RCC 7860 (cell line): ENCODE results near the gene TMEM220.
A peak's percentile ranks its signal among the peaks of the same experiment; 100 is the strongest.
"Not testable (repeated sequence)": the region's sequence is repeated elsewhere in the genome, so short reads cannot be mapped to it uniquely, and the experiment has no call there.

Experiments used
- DNase-seq: peaks from one replicate; pipeline ENCODE4 v3.0.0-alpha.2; 2015; ENCODE audit warnings: low spot score
- FAIRE-seq: peaks from 2 replicates; lab custom pipeline; 2012; peaks lifted over from hg19 to GRCh38; lab: Jason Lieb, UNC

Gene TMEM220

DNA sequence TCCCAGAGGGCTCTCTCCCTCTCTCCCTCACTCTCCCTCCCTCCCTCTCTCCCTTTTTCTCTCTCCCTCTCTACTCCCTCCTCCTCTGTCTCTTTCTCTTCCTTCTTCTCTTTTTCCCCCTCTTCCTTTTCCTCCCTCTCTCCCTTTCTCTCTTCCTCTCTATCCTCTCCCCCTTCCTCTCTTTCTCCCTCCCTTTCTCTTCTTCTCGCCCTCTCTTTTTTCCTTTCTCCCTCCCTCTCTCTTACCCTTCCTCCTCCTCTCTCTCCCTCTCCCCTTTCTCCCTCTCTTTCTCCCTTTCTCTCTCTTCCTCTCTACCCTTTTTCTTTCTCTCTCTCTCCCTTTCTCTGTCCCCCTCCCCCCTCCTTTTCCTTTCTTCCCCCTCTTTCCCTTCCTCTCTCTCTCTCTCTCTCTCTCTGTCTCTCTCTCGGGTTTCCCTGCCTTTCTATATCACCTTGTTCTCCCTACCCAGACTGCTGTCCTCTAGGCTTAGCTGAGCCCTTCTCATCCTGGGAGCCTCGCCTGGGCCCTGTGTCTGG is 25.8 kb upstream of the TMEM220 start:
- FAIRE-seq: no peak
- DNase-seq: no peak

DNA sequence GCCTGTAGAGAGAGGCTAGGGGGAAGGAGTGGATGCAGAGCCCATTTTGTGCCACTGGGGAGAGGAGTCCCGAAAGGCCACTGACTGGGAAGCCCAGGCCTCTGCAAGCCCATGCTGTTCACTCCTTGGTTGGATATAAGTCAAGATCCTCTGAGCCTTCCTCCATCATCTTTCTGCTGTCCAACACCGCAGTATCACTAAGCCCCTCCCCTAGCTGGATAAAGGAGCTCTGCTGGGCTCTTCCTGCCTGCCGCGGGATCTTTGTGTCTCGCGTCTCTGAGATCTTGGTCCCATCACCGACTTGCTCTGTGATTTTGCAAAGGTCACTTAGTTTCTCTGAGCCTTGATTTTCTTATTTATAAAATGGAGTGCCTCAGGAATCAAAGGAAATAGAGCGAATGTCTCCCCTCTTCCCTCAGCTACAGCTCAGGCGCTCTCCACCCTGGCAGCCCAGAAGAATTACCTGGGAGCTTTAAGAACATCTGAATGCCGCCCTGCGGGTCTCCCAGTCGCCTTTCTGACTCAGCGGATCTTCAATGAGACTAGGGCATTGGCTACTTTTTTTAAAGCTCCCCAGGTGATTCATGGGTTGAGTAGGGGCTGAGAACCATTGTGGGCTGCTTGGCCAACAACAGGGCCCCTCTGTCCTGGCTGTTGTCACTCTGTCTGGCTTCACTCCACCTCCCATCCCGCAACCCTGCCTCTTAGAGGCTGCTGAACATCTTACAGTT is 25.2 kb upstream of the TMEM220 start:
- FAIRE-seq (no peak), DNase-seq (no peak)

DNA sequence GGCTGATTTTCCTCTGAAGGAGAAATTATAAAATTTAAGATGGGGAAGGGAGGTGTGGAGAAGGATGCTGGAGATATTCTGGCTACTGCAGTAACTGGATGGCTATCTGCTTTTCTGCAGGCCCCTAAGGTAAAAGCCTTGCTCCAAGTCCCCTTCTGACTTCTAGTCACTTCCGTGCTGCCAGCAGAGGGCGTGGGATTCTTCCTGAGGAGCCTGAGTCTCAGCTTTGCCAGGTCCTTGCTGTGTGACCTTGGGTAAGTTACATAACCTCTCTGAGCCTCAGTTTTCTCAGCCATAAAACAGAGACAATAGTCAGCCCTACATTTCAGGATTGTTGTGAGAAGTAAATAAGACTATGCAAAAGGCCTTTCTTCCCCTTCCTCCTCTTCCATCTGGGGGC is 24.3 kb upstream of the TMEM220 start:
- FAIRE-seq (no peak), DNase-seq (no peak)

DNA sequence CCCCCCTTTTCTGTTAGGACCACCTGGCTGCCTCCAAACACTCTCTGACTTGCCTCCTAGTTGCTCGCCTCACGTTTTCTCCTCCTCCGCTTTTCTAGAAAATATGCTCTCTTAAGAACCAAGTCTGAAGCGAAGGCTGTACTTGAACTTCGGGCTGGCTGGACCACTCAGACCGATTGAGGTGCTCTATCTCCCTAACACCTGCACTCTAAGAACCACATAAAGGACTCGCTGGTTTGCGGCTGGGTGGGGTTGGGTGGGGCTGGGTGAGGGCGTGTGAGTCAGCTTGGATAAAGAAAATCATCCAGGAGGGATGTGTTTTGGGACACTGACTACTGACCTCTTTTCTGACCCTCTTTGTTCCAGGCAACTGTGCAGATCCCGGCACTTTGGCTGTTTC is 22.9 kb upstream of the TMEM220 start:
- no peak for DNase-seq
- FAIRE-seq: no peak

DNA sequence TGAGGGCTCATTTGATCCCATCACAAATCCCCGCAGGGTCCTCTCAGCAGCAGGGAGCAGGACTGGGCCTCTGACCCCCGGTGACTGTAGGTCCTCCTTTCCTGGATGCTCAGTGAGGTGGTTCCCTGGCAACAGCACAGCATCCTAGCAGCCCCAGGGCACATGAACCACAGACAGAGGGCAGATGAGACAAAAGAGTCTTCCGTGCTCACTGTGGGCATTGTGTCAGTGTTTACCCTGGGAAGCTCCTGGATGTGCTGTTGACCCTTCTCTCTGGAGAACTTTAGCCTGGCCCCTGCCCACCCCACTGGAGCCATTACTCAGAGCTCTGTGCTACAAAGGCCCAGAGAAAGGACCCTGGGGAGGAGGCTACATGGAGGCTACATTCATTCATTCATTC is 21.7 kb upstream of the TMEM220 start:
- no peak for FAIRE-seq
- no peak for DNase-seq

DNA sequence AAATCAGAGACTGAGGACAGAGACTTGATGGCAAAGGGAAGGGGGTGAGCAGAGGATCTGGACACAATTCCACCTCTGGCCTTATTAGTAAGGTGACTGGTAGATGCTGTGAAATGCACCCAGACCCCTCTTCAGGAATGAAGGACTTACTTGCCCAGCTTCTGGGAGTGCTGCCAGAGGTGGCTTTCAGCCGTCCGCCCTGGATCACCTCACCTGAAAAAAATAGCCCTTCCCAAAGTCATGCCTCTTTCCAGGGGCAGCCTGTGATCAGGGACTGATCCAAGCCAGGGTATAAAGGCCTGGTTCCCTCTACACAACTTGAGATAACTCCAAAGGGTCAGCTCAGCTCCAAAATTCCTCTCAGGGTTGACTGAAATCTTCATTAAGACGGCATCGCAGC is 20.4 kb upstream of the TMEM220 start:
- DNase-seq (no peak), FAIRE-seq (no peak)

DNA sequence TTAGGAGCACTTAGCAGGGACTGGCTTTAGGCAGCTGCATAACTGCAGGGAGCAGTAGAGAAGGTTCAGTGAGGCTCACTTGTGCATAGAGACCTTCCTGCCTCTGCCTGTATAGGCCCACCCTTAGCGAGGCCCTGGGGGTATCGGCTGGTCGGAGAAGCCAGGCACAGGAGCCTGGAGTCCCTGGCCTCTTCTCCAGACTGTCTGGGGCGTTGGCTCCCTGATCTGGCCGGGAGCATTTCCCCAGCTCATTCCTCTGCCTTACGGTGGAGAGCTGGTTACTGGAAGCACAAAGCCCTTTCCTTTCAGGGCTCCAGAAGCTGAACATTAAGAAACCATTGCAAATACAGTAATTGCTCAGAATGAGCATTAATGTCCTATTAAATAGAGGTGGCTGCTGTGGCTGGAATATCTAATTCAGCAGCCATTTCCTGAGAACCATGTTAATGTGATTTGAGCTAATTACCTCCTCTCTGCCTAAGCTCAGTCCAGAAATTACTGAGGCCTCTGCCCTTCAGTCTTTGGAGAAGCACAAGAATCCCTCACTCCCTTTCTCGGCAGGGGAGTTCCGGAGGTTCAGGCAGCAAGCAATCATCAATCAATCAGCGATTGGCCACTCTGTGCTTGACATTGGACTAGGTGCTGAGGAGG is 18.8 kb upstream of the TMEM220 start:
- no peak for FAIRE-seq
- DNase-seq: no peak

DNA sequence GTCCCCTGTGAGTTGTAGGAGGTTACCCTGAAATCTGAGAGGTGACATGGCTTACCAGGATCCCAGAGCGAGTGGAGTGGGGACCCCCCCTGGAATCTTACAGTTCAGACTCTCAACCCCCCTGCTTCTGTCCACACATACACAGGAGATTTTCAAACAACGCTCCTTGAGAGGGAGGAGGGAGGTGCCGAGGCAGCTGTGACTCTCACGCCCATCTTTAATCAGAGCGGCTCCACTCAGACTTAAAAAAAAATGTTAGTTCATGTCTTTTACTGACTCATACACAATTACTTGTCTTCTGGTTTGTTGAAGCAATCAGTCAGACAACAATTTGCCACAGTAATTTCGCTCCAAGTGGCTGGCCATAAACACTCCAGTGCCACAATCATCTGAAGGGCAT is 15.4 kb upstream of the TMEM220 start:
- DNase-seq: no peak
- FAIRE-seq: no peak

DNA sequence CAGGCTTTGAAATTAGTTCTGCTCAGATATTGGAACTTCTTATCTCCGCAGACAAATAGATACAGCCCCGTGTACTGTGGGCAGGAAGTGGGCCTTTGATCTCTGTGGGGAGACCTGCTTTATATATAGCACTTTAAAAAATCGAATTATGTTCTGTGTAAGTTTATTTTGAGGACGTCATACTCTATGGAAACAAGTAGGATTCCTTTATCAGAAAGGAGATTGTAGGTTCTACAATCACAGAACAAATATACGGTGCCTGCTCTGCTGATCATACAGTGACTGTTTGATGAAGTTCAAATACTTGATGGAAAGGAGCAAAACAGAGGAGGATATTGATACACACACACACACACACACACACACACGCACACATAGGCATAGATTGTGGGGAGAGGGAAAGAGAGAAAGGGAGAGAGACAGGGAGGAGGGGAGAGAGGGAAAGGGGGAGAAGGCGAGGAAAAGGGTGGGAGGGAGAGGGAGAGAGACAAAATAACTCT is 14.7 kb upstream of the TMEM220 start:
- no peak for FAIRE-seq

DNA sequence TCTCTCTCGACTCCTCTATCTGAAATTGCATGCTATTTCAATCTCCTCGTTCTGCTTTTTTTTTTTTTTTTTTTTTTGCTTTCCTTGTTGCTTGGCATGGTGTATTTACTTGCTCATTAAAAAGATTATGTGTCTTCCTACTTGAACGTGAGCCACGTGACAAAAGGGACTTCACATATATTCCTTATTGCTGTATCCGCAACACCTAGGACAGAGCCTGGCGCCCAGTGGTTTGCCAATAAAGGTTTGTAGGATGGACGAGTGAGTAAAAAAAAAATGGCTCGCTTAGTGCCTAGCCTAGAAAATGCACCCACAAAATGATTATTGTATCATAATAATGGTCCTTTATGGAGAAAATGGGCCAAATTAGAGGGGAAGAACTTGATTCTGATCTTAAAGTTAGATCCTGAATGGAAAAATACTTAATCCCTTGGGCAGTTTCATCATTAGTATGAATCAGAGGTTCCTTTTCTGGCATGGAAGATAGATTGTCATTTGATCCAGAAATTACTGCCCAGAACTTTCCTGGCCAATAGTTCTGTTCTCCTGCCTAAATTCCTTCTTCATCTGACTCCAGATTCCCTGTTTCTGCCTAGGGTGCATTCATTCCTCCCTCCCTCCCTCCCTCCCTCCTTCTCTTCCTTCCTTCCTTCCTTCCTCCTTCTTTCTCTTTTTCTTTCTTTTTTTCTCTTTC is 13.6 kb upstream of the TMEM220 start:
- FAIRE-seq (no peak), DNase-seq (no peak)

More for the DNA sequence above, 14.7 kb upstream of the TMEM220 start:
- DNase-seq: no peak

DNA sequence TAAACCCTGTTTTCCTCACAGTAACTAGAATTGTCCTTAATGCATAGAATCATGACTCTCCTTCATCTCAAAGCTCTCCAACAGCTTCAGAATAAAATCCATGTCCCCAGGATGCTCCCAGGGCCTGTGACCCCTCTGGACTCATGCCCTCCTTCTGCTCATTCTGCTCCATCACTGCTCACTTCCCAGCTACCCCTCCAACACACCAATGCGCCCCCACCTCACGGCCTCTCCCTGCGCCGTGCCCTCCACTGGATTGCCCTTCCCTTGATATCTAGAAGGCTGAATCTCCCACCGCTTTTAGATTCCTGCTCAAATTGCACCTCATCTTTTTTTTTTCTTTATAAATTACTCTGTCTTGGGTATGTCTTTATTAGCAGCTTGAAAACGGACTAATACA is 12.6 kb upstream of the TMEM220 start:
- FAIRE-seq (no peak), DNase-seq (no peak)

DNA sequence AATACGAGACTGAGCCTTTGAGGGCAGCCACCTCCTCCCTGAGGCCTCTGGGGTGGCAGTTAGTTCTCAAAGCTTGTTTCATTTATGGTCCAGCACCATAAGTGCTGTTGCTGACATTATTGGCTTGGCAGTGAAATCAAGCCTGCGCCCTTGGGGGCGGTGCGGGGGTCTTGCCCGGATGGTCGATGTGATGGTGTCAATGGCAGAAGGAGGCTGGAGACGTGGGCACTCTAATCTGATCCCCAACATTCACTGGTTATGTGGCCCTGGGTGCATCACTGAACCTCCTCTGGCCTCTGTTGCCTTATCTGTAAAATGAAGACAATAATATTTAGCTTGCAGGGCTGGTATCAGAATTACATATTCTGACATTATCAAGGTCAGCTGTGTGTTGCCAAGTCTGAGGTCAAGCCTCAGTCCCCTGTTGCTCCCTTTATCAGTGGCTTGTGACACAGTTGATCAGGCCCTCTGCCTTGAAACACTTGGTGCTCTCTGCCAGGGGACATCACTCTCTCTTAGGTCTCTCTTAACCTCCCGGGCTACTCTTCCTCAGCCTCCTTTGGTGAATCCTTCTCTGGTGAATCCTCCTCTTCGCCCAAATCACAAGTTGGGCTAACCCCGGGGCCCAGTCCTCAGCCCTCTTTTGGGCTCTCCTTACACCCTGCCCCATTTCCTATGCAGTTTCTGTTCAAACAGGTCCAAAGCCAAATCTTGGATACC is 11.8 kb upstream of the TMEM220 start:
- no peak for FAIRE-seq
- no peak for DNase-seq

DNA sequence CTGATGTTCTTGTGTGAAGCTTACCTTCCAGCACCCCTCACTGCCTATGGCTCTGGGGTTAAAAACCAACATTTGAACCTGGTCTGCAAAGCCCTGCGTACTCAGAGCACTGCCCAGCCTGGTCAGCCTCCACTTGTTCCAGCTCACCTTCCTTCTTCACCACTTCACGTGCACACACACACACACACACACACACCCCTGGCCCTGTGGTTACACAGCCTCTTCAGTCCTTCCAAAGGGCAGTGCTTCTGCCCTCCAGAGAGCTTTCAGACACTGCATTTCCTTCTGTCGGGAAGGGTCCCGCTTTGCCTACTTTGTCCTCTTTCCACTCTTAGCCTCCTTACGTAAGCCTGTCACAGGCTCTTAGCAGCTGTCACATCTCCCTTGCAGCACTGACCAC is 9.6 kb upstream of the TMEM220 start:
- DNase-seq: no peak
- no peak for FAIRE-seq

DNA sequence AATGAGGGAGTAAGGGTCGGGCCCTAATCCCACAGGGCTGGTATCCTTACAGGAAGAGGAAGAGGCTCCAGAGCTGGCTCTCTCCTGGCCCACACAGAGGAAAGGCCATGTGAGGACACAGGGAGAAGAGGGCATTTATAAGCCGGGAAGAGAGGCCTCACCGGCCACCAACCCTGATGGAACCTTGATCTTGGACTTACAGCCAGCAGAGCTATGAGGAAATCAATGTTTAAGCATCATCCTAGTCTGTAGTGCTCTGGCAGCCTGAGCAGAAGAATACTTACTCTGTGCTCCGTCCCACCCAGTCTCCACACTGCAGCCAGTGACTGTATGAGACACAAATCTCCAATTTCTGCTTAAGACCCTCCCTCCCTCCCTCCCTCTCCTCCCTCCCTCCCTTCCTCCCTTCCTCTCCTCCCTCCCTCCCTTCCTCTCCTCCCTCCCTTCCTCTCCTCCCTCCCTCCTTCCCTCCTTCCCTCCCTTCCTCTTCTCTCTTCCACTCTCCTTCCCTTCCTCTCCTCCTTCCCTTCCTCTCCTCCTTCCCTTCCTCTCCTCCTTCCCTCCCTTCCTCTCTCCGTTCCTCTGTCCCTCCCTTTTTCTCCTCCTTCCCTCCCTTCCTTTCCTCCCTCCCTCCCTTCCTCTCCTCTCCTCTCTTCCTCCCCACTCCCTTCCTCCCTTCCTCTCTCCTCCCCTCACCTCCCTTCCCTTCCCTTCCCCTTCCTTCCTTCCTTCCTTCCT is 8.9 kb upstream of the TMEM220 start:
- DNase-seq (no peak), FAIRE-seq (no peak)

DNA sequence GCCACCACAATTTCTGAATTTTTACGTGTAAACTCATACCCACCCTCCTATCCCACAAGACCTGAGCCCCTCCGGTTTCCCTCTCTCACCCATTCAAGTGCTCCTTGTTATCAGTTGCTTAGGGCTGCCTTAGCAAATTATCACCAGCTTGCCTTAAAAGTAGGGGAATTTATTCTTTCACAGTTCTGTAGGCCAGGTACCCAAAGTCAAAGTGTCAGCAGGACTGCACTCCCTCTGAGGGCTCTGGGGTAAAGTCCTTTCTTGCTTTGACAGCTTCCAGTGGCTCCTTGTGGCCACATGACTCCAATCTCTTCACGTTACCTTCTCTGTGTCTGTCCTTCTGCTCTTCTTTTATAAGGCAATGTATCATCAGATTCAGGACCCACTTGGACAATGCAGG is 7.9 kb upstream of the TMEM220 start:
- FAIRE-seq: no peak
- no peak for DNase-seq

DNA sequence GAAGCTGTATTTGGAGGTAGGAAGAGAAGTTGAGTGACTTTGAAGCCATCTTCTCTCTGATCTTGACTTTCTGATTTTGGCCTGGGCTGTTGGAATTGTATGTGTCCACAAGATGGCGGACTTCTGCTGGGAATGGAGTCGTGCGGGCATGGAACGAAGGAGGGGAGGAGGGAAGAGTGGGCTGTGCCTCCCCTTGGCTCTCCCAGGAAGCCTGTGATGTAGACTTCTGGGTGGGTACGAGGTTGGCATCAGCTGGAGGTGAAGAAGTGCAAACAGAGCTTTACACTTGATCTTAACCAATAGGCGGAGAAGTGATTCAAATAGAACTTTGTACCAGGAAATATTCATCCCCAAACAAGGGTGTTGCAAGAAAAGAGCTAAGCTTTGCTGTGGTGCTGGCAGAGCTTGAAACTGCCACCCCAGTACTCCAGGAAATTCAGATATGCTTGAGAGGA is 7.4 kb upstream of the TMEM220 start:
- DNase-seq (peak; percentile 6), FAIRE-seq (no peak)

DNA sequence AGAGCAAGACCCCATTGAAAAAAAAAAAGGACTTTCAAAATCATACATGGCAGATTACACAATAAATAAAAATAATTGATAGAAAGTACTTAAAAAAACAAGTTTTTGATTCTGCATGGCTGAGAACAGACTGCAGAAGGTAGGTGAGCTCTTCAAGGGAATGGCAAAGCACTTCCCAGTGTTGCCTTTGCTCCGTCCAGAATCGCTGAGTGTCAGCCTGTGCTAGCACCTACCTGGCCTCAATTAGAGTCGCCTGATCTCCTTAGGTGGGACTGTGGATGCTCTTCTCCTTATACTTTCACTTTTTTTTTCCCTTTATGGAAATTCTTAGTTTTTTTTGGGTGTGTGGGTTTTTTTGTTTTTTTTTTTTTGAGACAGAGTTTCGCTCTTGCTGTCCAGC is 6.0 kb upstream of the TMEM220 start:
- FAIRE-seq (no peak), DNase-seq (no peak)

DNA sequence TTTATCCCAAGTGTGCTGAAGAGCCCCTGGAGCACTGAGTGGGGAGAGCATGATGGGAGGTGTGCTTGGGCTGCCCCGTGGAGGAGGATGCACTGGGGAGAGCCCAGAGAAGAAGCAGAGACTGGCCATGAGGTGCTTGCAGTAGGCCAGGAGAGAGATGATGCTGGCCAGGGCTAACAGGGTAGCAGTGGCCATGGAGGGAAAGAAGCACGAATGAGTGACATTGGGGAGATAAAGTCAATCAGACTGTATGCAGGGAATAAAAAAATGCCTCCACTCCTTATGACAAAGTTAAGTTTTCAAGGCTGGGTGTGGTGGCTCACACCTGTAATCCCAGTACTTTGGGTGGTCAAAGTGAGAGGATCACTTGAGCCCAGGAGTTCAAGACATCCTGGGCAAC is 5.4 kb upstream of the TMEM220 start:
- FAIRE-seq: no peak
- no peak for DNase-seq

DNA sequence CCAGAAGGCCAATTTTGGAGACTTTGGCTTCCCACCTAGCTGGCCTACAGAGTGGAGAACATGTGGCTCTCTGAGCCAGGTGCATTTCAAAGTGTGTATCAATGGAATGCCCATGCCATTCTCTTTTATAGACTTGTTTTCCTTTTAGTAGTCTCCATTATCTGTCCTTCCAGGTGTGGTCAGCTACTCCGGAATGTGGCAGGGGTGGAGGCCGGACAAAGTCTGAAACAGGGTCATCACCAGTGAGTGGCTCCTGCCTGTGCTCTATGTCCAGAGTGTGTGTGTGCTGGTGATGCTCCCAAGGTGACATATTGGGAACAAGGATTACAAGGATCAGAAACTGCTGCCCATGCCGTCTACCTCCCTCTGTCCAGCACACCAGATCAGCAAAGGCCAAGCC is 3.8 kb upstream of the TMEM220 start:
- no peak for DNase-seq
- FAIRE-seq: no peak

DNA sequence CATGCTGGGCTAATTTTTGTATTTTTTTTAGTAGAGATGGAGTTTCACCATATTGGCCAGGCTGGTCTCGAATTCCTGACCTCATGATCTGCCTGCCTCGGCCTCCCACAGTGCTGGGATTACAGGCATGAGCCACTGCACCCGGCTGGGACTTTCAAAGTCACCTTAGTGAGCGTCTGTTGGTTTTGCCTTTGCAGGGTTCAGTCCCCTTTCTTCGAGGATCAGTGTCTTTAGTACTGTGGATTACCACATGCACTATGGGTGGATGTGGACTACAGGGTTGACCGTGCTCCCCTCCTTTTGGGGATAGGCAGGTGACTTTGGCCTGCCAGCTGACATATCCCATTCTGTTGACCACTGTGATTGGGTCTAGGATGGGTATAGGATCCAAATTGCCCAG is 2.3 kb upstream of the TMEM220 start:
- DNase-seq, FAIRE-seq: not testable (repeated sequence)
